Measurements from ENCODE around the gene PPP2R3B.

- TF ChIP-seq CTCF (IDR thresholded peaks at IDR 0.05) (no peak), POLR2A (IDR thresholded peaks at IDR 0.05) (no peak), POLR2AphosphoS5 (IDR thresholded peaks at IDR 0.05) (no peak)
These were observed 16.1 kb upstream of the PPP2R3B start for GRCh38 chrX:402857-403256.
